Activated CD4-positive, alpha-beta T cell treated with anti-CD3 and anti-CD28 coated beads, Interleukin-2, amount 10 ng/mL, durations not matched to agents 24 days and 14 days (primary cell): ENCODE data around the gene TRAF3. TPM values are rescaled to one million over a fixed set of nuclear protein-coding genes. Genes with fewer than 3 reads are reported as not detected.

Experiments
- DNase-seq: peaks from one replicate; pipeline ENCODE4 v3.0.0; 2022
- H3K27ac Mint-ChIP-seq: one replicate; pipeline ENCODE4 v1.8.0; 2022; ENCODE audit warnings: mild to moderate bottlenecking, mixed read lengths
- H3K27me3 Mint-ChIP-seq: one replicate; pipeline ENCODE4 v1.8.0; 2022; ENCODE audit warnings: mixed read lengths
- H3K36me3 Mint-ChIP-seq: one replicate; pipeline ENCODE4 v1.8.0; 2022; ENCODE audit warnings: low read depth, mild to moderate bottlenecking, mixed read lengths
- H3K4me1 Mint-ChIP-seq: one replicate; pipeline ENCODE4 v1.8.0; 2021; ENCODE audit warnings: mixed read lengths
- H3K4me3 Mint-ChIP-seq: one replicate; pipeline ENCODE4 v1.8.0; 2022; ENCODE audit warnings: mild to moderate bottlenecking, moderate library complexity, mixed read lengths
- H3K9me3 Mint-ChIP-seq: one replicate; pipeline ENCODE4 v1.8.0; 2021; ENCODE audit warnings: mixed read lengths
- intact Hi-C: fragments of 100-400 bp; cut with micrococcal nuclease; formaldehyde crosslinking; loops from one replicate; pipeline ENCODE4 v1.15.1; 2023
- total RNA-seq: library from RNA; stranded (reverse); gene quantifications from 2 replicates; pipeline ENCODE4 v1.2.3, GENCODE V29; 2022

The TRAF3 gene
- total RNA-seq, 1 donor from 2014 or later, result 68.8 TPM

- intact Hi-C loops, result no loop called here
- H3K36me3 Mint-ChIP-seq, result peaks cover 55% of the 10 kb centered on the region
Observed at GRCh38 chr14:102901633-102902032, 124.4 kb downstream of the TRAF3 start.

GRCh38 chr14:102902086-102902485 is 124.8 kb downstream of the TRAF3 start:
- Mint-ChIP-seq H3K27me3 (no peaks in the 10 kb centered on the region), H3K9me3 (no peaks in the 10 kb centered on the region), H3K36me3 (peaks cover 55% of the 10 kb centered on the region), H3K4me1 (peaks cover 27% of the 10 kb centered on the region), H3K4me3 (no peak overlapping the region), H3K27ac (no peak overlapping the region)
- no peak for DNase-seq
- intact Hi-C loops, result no loop called here

More at GRCh38 chr14:102901633-102902032, 124.4 kb downstream of the TRAF3 start:
- H3K4me3 Mint-ChIP-seq, result no peak overlapping the region
- H3K9me3 Mint-ChIP-seq, result no peaks in the 10 kb centered on the region
- H3K27ac Mint-ChIP-seq, result peak overlapping the region; percentile 79
- peaks cover 27% of the 10 kb centered on the region for H3K4me1 Mint-ChIP-seq
- DNase-seq, result no peak
- H3K27me3 Mint-ChIP-seq, result no peaks in the 10 kb centered on the region

DNA sequence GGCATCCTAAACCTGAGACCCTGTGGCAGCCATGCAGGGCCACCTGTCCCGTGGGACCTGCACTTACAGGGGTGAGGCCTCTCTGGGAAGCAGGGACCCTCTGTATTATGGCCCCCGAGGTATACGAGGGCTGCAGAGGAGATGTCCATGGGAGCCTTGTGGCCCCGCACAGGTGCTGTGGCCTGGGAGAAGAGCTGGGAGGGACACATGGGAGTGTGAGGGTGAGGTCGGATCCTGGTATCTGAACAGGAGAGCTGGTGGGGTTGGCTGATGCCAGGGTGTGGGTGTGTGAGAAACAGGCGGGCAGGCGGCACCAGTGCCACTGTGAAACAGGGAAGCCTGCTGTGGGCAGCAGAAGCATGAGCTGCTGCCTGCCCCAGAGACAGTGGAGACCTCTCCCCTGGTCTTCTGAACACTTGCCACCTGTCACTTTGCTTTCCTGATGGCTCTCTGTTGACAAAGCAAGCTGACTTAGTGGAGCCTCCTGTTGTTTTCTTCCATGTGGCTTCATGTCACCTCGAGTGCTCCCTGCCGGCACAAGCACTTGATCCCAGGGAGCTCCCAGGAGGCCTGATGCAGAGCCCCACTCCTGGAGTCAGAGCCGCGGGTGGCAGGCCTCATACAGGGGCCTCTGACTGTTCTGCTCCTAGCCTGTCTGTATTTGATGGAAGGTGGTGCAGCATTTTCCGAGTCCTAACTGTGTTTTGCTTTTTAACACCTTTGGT is 125.4 kb downstream of the TRAF3 start:
- no peaks in the 10 kb centered on the region for H3K9me3 Mint-ChIP-seq
- H3K4me3 Mint-ChIP-seq, result no peak overlapping the region
- peaks cover 23% of the 10 kb centered on the region for H3K4me1 Mint-ChIP-seq
- peak overlapping the region; percentile 48 for H3K27ac Mint-ChIP-seq
- DNase-seq, result no peak
- peaks cover 52% of the 10 kb centered on the region for H3K36me3 Mint-ChIP-seq
- no peaks in the 10 kb centered on the region for H3K27me3 Mint-ChIP-seq
- intact Hi-C loops, result no loop called here

GRCh38 chr14:102903248-102903888 is 126.1 kb downstream of the TRAF3 start:
- DNase-seq, result no peak
- intact Hi-C loops, result no loop called here
- Mint-ChIP-seq H3K36me3 (peaks cover 52% of the 10 kb centered on the region), H3K4me3 (no peak overlapping the region), H3K9me3 (no peaks in the 10 kb centered on the region), H3K27ac (no peak overlapping the region), H3K4me1 (peaks cover 19% of the 10 kb centered on the region), H3K27me3 (no peaks in the 10 kb centered on the region)

DNA sequence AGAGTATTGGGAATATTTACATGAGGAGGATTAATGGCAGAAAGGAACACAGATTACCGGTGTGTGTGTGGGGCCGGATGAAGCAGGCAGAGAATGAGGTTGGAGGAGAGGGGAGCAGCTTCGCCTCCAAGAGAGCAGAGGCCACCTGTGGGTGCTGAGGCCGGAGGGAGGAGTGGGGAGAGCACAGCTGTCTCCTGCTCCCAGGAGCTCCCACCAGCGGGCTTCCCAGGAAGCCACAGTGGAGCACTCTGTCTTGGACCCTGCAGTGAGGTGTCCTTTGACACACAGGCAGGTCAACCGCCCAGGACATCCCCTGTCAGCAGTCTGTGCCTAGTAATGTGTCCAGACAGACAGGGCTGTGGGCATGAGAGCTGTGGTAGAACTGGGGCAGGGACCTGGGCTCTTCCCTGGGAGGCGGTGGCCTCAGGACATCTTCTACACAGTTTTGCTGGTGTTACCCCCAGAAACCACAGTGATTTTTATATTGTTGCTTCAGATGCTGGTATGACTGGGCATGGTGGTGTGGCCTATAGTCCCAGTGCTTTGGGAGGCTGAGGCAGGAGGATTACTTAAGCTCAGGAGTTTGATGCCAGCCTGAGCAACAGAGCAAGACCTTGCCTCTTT is 126.8 kb downstream of the TRAF3 start:
- DNase-seq, result no peak
- H3K36me3 Mint-ChIP-seq, result peaks cover 46% of the 10 kb centered on the region
- no peak overlapping the region for H3K27ac Mint-ChIP-seq
- intact Hi-C loops, result no loop called here
- H3K4me1 Mint-ChIP-seq, result peaks cover 14% of the 10 kb centered on the region
- H3K9me3 Mint-ChIP-seq, result no peaks in the 10 kb centered on the region
- H3K4me3 Mint-ChIP-seq, result no peak overlapping the region
- no peaks in the 10 kb centered on the region for H3K27me3 Mint-ChIP-seq

DNA sequence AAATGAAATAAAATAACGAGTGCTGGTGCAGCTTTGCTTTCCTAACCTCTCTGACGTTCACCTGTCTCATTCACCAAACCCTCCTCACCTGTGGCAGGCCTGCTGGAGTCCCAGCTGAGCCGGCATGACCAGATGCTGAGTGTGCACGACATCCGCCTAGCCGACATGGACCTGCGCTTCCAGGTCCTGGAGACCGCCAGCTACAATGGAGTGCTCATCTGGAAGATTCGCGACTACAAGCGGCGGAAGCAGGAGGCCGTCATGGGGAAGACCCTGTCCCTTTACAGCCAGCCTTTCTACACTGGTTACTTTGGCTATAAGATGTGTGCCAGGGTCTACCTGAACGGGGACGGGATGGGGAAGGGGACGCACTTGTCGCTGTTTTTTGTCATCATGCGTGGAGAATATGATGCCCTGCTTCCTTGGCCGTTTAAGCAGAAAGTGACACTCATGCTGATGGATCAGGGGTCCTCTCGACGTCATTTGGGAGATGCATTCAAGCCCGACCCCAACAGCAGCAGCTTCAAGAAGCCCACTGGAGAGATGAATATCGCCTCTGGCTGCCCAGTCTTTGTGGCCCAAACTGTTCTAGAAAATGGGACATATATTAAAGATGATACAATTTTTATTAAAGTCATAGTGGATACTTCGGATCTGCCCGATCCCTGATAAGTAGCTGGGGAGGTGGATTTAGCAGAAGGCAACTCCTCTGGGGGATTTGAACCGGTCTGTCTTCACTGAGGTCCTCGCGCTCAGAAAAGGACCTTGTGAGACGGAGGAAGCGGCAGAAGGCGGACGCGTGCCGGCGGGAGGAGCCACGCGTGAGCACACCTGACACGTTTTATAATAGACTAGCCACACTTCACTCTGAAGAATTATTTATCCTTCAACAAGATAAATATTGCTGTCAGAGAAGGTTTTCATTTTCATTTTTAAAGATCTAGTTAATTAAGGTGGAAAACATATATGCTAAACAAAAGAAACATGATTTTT is 128.2 kb downstream of the TRAF3 start:
- DNase-seq, result no peak
- Mint-ChIP-seq H3K27me3 (no peaks in the 10 kb centered on the region), H3K36me3 (peaks cover 42% of the 10 kb centered on the region), H3K4me1 (peaks cover 10% of the 10 kb centered on the region), H3K9me3 (no peaks in the 10 kb centered on the region), H3K27ac (no peak overlapping the region), H3K4me3 (no peak overlapping the region)
- intact Hi-C loops, result no loop called here

DNA sequence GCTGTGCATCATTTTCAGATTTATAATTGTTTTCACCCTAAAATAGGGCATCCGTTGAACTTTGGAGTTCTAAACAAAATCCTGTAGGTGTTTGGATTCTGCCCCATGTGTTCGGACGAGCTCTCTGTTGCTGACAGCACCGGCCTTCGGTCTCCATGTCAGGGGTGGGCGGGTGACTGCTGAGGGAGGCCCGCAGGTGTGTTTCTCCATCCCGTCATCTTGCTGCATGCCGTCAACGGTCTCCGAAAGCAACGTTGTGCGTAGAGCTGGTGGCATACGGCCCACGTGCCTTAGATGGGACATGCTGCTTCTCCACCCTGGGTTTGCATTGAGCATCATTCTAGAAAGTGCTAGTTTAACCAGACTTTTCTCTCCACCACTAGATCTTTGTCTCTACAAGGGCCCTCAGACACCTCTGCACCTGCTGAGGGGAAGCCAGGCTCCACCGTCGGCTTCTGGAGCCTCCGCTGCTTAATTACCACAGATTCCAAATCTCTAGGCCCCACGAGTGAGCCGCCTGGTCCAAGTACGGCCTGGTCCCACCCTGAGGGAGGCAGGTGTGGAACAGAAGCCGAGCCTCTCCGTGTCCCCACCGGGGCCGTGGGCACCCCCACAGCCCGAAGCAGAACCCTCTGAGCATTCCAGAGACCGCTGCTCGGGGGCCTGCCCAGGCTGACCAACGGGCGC is 129.5 kb downstream of the TRAF3 start:
- no peak for DNase-seq

GRCh38 chr14:102907303-102907844 is 130.1 kb downstream of the TRAF3 start:
- Mint-ChIP-seq H3K36me3 (peaks cover 36% of the 10 kb centered on the region), H3K27ac (no peak overlapping the region), H3K4me3 (no peak overlapping the region), H3K4me1 (peaks cover 1% of the 10 kb centered on the region), H3K27me3 (no peaks in the 10 kb centered on the region), H3K9me3 (no peaks in the 10 kb centered on the region)
- intact Hi-C loops, result no loop called here
- no peak for DNase-seq

More for the DNA sequence above, 129.5 kb downstream of the TRAF3 start:
- Mint-ChIP-seq H3K4me3 (no peak overlapping the region), H3K27me3 (no peaks in the 10 kb centered on the region), H3K9me3 (no peaks in the 10 kb centered on the region), H3K27ac (no peak overlapping the region), H3K4me1 (peaks cover 1% of the 10 kb centered on the region), H3K36me3 (peaks cover 36% of the 10 kb centered on the region)
- intact Hi-C loops, result no loop called here

DNA sequence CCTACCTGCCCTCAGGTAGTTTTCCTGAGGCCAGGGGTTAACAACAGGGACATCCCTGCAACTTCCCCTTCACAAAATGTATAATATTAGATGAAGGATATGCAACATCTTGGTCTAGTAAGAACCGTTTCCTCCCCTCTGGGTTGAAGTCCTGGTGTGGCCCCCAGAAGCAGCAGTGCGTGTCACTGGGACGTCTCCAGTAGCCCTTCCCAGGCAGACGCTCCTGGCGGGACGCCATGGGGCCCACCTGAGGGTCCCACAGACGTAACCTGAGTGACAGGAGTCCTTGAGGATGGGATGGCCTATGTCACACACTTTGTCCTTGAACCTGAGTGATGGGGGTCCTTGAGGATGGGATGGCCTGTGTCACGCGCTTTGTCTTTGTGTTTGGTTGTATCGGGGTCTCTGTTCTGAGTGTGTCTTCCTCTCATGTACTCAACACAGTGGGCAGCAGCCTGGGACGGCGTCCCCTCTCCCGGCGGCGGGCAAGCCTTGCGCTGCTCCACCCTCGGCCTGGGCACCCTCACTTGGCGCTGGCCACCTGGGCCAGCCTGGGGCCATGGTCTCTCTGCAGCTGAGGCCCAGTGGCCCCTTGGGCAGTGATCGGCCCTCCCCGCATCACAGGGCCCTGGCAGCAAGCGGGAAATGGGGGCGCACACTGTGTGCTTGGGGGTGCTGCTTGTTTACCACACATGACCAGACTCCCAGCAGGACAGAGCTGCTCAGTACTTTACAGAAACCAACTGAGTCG is 130.9 kb downstream of the TRAF3 start:
- Mint-ChIP-seq H3K27me3 (no peaks in the 10 kb centered on the region), H3K27ac (no peak overlapping the region), H3K4me1 (peaks cover 1% of the 10 kb centered on the region), H3K36me3 (peaks cover 31% of the 10 kb centered on the region), H3K4me3 (no peak overlapping the region), H3K9me3 (no peaks in the 10 kb centered on the region)
- DNase-seq, result no peak
- intact Hi-C loops, result no loop called here

DNA sequence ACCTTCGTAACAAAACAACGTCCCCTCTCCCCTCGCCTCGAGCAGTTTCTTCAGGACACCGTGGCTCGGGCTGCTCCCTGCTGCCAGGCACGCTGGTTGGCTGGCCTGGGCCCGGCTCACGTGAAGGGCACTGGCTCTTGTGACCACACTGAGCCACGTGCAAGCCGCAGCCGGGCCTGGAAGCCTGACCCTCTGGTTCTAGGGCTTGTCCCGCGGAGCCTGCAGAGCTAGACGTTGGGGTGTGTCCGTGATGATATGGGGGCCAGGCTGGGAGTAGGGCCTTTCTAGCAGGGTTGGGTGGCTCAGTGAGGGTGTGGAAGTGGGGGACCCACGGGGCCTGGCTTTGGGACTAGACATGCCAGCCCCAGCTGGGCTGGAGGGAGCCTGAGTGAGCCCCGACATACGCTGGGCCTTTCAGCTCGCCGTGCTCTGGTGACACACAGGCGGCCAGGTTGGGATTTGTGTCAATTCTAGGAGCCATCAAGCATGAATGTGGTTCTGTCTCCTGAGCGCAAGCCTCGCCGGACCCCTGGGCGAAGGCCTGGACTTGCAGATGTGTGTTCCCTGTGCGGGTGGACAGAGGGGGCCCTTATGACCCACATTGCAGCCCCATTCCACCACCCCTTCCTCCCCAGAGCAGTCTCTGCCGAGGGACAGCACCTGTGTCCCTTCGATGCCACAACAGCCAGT is 131.7 kb downstream of the TRAF3 start:
- no peak overlapping the region for H3K27ac Mint-ChIP-seq

GRCh38 chr14:102909462-102909861 is 132.2 kb downstream of the TRAF3 start:
- Mint-ChIP-seq H3K9me3 (no peaks in the 10 kb centered on the region), H3K36me3 (peaks cover 23% of the 10 kb centered on the region), H3K27ac (no peak overlapping the region)

More for the DNA sequence above, 131.7 kb downstream of the TRAF3 start:
- H3K27me3 Mint-ChIP-seq, result no peaks in the 10 kb centered on the region
- H3K4me1 Mint-ChIP-seq, result no peaks in the 10 kb centered on the region
- intact Hi-C loops, result no loop called here
- no peak for DNase-seq
- no peaks in the 10 kb centered on the region for H3K9me3 Mint-ChIP-seq
- H3K36me3 Mint-ChIP-seq, result peaks cover 24% of the 10 kb centered on the region
- H3K4me3 Mint-ChIP-seq, result no peak overlapping the region

DNA sequence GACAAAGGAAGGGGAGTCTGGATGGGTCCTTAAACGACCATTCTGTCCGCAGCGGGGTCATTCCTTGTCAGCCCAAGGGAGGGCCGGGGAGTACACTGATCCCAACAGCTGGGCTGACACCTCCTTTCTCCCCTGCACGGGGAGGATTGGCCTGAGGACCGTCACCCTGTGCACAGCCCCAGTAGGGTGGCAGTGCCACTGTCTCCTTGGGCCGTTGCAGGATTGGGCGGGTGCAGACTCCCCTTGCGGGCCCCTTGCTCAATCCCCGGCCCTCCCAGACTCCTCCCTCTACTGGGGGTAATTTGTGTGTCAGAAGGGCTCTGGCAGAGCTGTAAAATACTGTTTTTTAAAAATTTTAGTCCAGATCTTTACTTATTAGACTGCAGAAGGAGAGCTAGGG is 132.7 kb downstream of the TRAF3 start:
- Mint-ChIP-seq H3K4me3 (no peak overlapping the region), H3K27ac (peak overlapping the region; percentile 13), H3K27me3 (no peaks in the 10 kb centered on the region), H3K9me3 (no peaks in the 10 kb centered on the region), H3K36me3 (peaks cover 23% of the 10 kb centered on the region), H3K4me1 (no peaks in the 10 kb centered on the region)
- intact Hi-C loops, result no loop called here
- DNase-seq, result no peak

More at GRCh38 chr14:102909462-102909861, 132.2 kb downstream of the TRAF3 start:
- Mint-ChIP-seq H3K27me3 (no peaks in the 10 kb centered on the region), H3K4me1 (no peaks in the 10 kb centered on the region), H3K4me3 (no peak overlapping the region)
- intact Hi-C loops, result no loop called here
- DNase-seq, result no peak
